ENCODE measurements around the gene NDUFC2. TPM values are rescaled to one million over a fixed set of nuclear protein-coding genes. Genes with fewer than 3 reads are reported as not detected.
"Not testable (repeated sequence)": the region's sequence is repeated elsewhere in the genome, so short reads cannot be mapped to it uniquely, and the experiment has no call there.

NDUFC2 gene
- total RNA-seq, 2 experiments from 2014 or later = 214 to 236 TPM

GRCh38 chr11:78063440-78064181, 16.1 kb downstream of the NDUFC2 start, which contains the start of gene THRSP:
Gene THRSP, plus strand, starts transcription at chr11:78063861. Its CDS starts 21 bp downstream, at chr11:78063882.
- Mint-ChIP-seq H3K27me3 (no peaks in the 10 kb centered on the region), H3K27ac (no peak within 1 kb of the TSS), H3K36me3 (ENCODE audit: low read depth) (peaks cover 23% of the 10 kb centered on the region), H3K4me3 (no peak within 1 kb of the TSS), H3K9me3 (ENCODE audit: low read depth) (no peaks in the 10 kb centered on the region), H3K4me1 (no peaks in the 10 kb centered on the region)
- ATAC-seq (no peak), DNase-seq (no peak)
- ChIA-PET CTCF (interaction anchor here (0.8 kb wide), 1 partner anchor 10 kb away, joined by 3 read pairs; no protein-coding TSS in a partner anchor), POLR2A (interaction anchor here (0.6 kb wide), 1 partner anchor 10 kb away, joined by 3 read pairs; no protein-coding TSS in a partner anchor)
- intact Hi-C loops (cut with DNase I, micrococcal nuclease) = no loop called here

GRCh38 chr11:78062671-78063070, 17.0 kb downstream of the NDUFC2 start:
- no peak for DNase-seq
- Mint-ChIP-seq H3K4me1 (no peaks in the 10 kb centered on the region), H3K27ac (no peak overlapping the region), H3K27me3 (no peaks in the 10 kb centered on the region), H3K9me3 (ENCODE audit: low read depth) (no peaks in the 10 kb centered on the region), H3K36me3 (ENCODE audit: low read depth) (peaks cover 19% of the 10 kb centered on the region), H3K4me3 (no peak overlapping the region)
- ATAC-seq = no peak
- POLR2A ChIA-PET = no interaction called here
- intact Hi-C loops (cut with DNase I, micrococcal nuclease) = no loop called here
- CTCF ChIA-PET = interaction anchor here (0.8 kb wide), 1 partner anchor 9 kb away, joined by 3 read pairs; no protein-coding TSS in a partner anchor

- CTCF ChIA-PET = interaction anchor here (0.6 kb wide), 1 partner anchor 57 kb away, joined by 3 read pairs; no protein-coding TSS in a partner anchor
Observed at GRCh38 chr11:78061921-78062311, 17.7 kb downstream of the NDUFC2 start.

GRCh38 chr11:78061088-78061920, 18.4 kb downstream of the NDUFC2 start:
- POLR2A ChIA-PET = no interaction called here
- Mint-ChIP-seq H3K9me3 (ENCODE audit: low read depth) (no peaks in the 10 kb centered on the region), H3K36me3 (ENCODE audit: low read depth) (peaks cover 12% of the 10 kb centered on the region), H3K4me3 (no peak overlapping the region), H3K4me1 (no peaks in the 10 kb centered on the region), H3K27ac (no peak overlapping the region), H3K27me3 (no peaks in the 10 kb centered on the region)
- no peak for ATAC-seq
- intact Hi-C loops (cut with DNase I, micrococcal nuclease) = no loop called here
- CTCF ChIA-PET = interaction anchor here (0.6 to 0.8 kb wide), 2 partner anchors 10 to 57 kb away, joined by 3 read pairs; no protein-coding TSS in a partner anchor
- no peak for DNase-seq

More at GRCh38 chr11:78061921-78062311, 17.7 kb downstream of the NDUFC2 start:
- H3K36me3 Mint-ChIP-seq (ENCODE audit: low read depth) = peaks cover 12% of the 10 kb centered on the region
- no peak overlapping the region for H3K27ac Mint-ChIP-seq
- no peak for ATAC-seq
- H3K27me3 Mint-ChIP-seq = no peaks in the 10 kb centered on the region
- no peaks in the 10 kb centered on the region for H3K9me3 Mint-ChIP-seq (ENCODE audit: low read depth)
- POLR2A ChIA-PET = no interaction called here
- intact Hi-C loops (cut with DNase I, micrococcal nuclease) = no loop called here
- no peaks in the 10 kb centered on the region for H3K4me1 Mint-ChIP-seq
- H3K4me3 Mint-ChIP-seq = no peak overlapping the region
- DNase-seq = no peak

- CTCF ChIA-PET = interaction anchor here (0.8 kb wide), 1 partner anchor 9 kb away, joined by 3 read pairs; no protein-coding TSS in a partner anchor
- POLR2A ChIA-PET = interaction anchor here (0.6 kb wide), 1 partner anchor 12 kb away, joined by 4 read pairs; no protein-coding TSS in a partner anchor
- intact Hi-C loops (cut with DNase I, micrococcal nuclease) = no loop called here
- Mint-ChIP-seq H3K4me1 (no peaks in the 10 kb centered on the region), H3K4me3 (no peak overlapping the region), H3K9me3 (ENCODE audit: low read depth) (no peaks in the 10 kb centered on the region), H3K27me3 (no peaks in the 10 kb centered on the region), H3K27ac (no peak overlapping the region), H3K36me3 (ENCODE audit: low read depth) (peaks cover 9% of the 10 kb centered on the region)
- DNase-seq (no peak), ATAC-seq (no peak)
Observed at GRCh38 chr11:78060533-78060932, 19.1 kb downstream of the NDUFC2 start.

DNA sequence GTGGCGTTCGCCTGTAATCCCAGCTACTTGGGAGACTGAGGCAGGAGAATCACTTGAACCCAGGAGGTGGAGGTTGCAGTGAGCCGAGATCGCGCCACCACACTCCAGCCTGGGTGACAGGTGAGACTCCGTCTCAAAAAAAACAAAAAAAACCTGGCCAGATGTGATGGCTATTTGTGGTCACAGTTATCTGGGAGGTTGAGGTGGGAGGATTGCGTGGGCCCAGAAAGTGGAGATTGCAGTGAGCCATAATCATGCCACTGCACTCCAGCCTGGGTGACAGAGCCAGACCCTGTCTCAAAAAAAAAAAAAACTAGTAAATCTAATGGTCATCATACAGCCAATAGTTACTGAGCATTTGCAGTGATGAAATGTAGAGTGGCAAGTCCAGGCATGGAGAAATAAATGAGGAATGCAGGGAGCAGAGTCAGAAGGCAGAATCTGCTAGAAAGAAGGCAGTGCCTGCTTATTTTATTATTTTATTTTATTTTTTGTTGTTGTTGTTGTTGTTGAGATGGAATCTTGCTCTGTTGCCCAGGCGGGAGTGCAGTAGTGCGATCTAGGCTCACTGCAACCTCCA, 19.8 kb downstream of the NDUFC2 start:
- DNase-seq; H3K4me1 Mint-ChIP-seq; H3K27ac Mint-ChIP-seq; H3K36me3 Mint-ChIP-seq (ENCODE audit: low read depth); H3K9me3 Mint-ChIP-seq (ENCODE audit: low read depth); H3K27me3 Mint-ChIP-seq; ATAC-seq; H3K4me3 Mint-ChIP-seq; intact Hi-C loops (cut with DNase I, micrococcal nuclease); POLR2A ChIA-PET: not testable (repeated sequence)
- CTCF ChIA-PET = interaction anchor here (0.8 kb wide), 1 partner anchor 8 kb away, joined by 3 read pairs; no protein-coding TSS in a partner anchor

DNA sequence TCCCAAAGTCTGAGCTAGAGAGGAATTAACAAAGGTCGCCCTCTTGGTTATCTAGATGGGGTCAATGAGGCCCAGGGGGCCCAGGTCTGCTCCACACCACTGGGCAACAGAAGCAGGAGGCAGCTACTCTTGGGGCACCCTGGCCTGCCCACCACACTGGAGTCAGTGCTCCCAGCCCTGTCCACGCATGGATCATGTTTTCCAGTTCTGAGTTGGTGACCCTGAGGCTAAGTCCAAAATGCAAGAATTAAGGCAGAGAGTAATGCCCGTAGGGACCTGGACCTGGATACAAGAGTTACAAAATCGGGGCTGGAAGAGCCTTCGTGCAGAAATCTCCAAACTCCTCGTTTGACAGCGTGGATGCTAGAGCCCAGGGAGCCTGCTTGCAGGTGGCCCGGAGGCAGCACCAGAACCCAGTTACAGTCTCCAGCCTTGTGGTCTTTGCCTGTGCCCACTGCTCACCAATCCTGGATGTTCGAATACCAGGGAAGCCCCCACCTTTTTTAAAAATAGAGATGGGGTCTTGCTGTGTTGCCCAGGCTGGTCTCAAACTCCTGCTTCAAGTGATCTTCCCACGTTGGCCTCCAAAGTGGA, 22.1 kb downstream of the NDUFC2 start:
- ChIA-PET CTCF (interaction anchor here (0.7 kb wide), 2 partner anchors 171 to 316 kb away, joined by 3 read pairs; no protein-coding TSS in a partner anchor), POLR2A (no interaction called here)
- no peak for DNase-seq
- Mint-ChIP-seq H3K36me3 (ENCODE audit: low read depth) (no peaks in the 10 kb centered on the region), H3K27ac (no peak overlapping the region), H3K27me3 (no peaks in the 10 kb centered on the region), H3K9me3 (ENCODE audit: low read depth) (no peaks in the 10 kb centered on the region), H3K4me3 (no peak overlapping the region), H3K4me1 (no peaks in the 10 kb centered on the region)
- ATAC-seq = no peak
- intact Hi-C loops (cut with DNase I, micrococcal nuclease) = no loop called here

- ATAC-seq = no peak
- ChIA-PET POLR2A (no interaction called here), CTCF (no interaction called here)
- Mint-ChIP-seq H3K4me3 (no peak overlapping the region), H3K27ac (no peak overlapping the region), H3K9me3 (ENCODE audit: low read depth) (no peaks in the 10 kb centered on the region), H3K27me3 (no peaks in the 10 kb centered on the region), H3K4me1 (no peaks in the 10 kb centered on the region), H3K36me3 (ENCODE audit: low read depth) (no peaks in the 10 kb centered on the region)
- DNase-seq = no peak
- intact Hi-C loops (cut with DNase I, micrococcal nuclease) = no loop called here
Observed at GRCh38 chr11:78056093-78056492, 23.6 kb downstream of the NDUFC2 start.

GRCh38 chr11:78054971-78055370, 24.7 kb downstream of the NDUFC2 start:
- intact Hi-C loops (cut with DNase I, micrococcal nuclease) = no loop called here
- Mint-ChIP-seq H3K36me3 (ENCODE audit: low read depth) (no peaks in the 10 kb centered on the region), H3K9me3 (ENCODE audit: low read depth) (no peaks in the 10 kb centered on the region), H3K4me3 (no peak overlapping the region), H3K4me1 (no peaks in the 10 kb centered on the region), H3K27me3 (no peaks in the 10 kb centered on the region), H3K27ac (no peak overlapping the region)
- CTCF ChIA-PET = interaction anchor here (0.7 to 1.3 kb wide), 2 partner anchors 10 to 314 kb away, joined by 4 to 6 read pairs; no protein-coding TSS in a partner anchor
- no peak for ATAC-seq
- DNase-seq = no peak
- POLR2A ChIA-PET = no interaction called here

- peaks cover 2% of the 10 kb centered on the region for H3K4me1 Mint-ChIP-seq
- intact Hi-C loops (cut with DNase I, micrococcal nuclease) = no loop called here
- H3K27me3 Mint-ChIP-seq = no peaks in the 10 kb centered on the region
- ChIA-PET CTCF (interaction anchor here (0.6 to 0.7 kb wide), 2 partner anchors 9 to 37 kb away, joined by 3 read pairs; no protein-coding TSS in a partner anchor), POLR2A (no interaction called here)
- DNase-seq = no peak
- ATAC-seq = no peak
- H3K27ac Mint-ChIP-seq = peak overlapping the region; percentile 33
- no peaks in the 10 kb centered on the region for H3K36me3 Mint-ChIP-seq (ENCODE audit: low read depth)
- H3K4me3 Mint-ChIP-seq = no peak overlapping the region
- H3K9me3 Mint-ChIP-seq (ENCODE audit: low read depth) = no peaks in the 10 kb centered on the region
Observed at GRCh38 chr11:78050964-78051831, 28.5 kb downstream of the NDUFC2 start.
